Erythroblast (primary cell): ENCODE data around the gene MAD1L1.

ENCODE experiments used
- GATA1 ChIP-seq: IDR thresholded peaks from 2 replicates; pipeline ENCODE4 v1.6.1; 2011; ENCODE audit warnings: low read depth, mild to moderate bottlenecking, control low read depth, low read length, moderate library complexity
- POLR2A ChIP-seq: IDR thresholded peaks from 2 replicates; pipeline ENCODE4 v1.6.1; 2011; ENCODE audit warnings: mild to moderate bottlenecking, low read length

DNA sequence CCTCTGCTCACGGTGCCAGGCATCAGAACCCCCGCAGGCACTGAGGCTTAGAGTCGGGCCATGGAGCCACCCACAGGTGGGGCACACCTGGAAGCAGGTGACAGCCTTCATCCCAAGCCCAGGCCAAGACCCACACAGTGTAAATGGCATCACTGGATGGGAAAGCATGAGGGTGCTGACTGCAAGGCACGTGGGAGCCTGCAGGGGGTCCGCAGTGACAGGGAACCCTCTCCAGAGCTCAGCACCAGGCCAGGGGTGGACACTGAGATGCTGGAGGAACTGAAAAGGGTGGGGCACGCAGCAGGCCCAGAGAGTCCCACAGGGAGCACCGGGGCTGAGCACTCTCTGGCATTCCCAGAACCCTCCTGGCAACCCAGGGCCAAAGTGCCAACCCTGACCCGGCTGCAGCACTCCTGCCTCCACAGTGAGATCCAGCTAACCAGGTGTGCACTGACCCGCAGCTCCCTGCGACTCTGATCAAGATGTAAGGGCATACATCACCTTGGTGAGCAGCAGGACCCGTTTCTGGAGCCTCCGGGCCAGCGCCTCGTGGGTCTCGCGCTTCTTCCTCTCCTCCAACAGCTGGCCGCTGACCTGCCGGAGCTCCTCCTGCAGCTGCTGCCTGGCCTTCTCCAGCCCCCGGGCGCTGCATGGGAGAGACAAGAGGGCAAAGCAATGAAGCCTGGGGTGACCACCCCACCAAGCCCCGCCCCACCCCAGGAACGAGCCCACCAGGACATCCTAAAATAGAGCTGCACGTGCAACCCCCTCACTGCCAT lies 163.9 kb downstream of the MAD1L1 start:
- TF ChIP-seq POLR2A, result no peak
- TF ChIP-seq GATA1, result no peak
